GM12878 (cell line): Measurements from ENCODE around the gene ZNF808. TPM values are rescaled to one million over a fixed set of nuclear protein-coding genes. Genes with fewer than 3 reads are reported as not detected.

Experiments
- ATAC-seq: fragments of 200-7000 bp; cut with Tn5 transposase; 3 replicates; pipeline ENCODE4 v1.9.1; 2020; ENCODE audit warnings: mild to moderate bottlenecking, moderate library complexity
- BruUV-seq: library from RNA; stranded (reverse); fragments of 400-500 nt; replicated peaks from 2 replicates; lab custom pipeline; 2021; lab: Mats Ljungman, UMichigan
- CTCF ChIA-PET: fragments of 300-600 bp; sonication (Branson Sonifier 250); formaldehyde crosslinking; extraction: SDS; loops from one replicate; lab custom pipeline; 2021; ENCODE audit warnings: inconsistent platforms; lab: Yijun Ruan, JAX
- POLR2A ChIA-PET: fragments of 350-600 bp; formaldehyde crosslinking; extraction: SDS; loops from one replicate; lab custom pipeline; 2021; ENCODE audit warnings: inconsistent platforms; lab: Charles Lee
- RAD21 ChIA-PET: fragments of 300-600 bp; sonication (Branson Sonifier 250); formaldehyde crosslinking; loops from one replicate; lab custom pipeline; 2023; ENCODE audit warnings: antibody characterized with exemption; ENCODE audit not compliant: unreplicated experiment; lab: Charles Lee
- SMC1A ChIA-PET: fragments of 300-600 bp; sonication (Branson Sonifier 250); formaldehyde crosslinking; loops from one replicate; lab custom pipeline; 2023; ENCODE audit not compliant: unreplicated experiment, uncharacterized antibody; lab: Charles Lee
- DNase-seq: peaks from one replicate; pipeline ENCODE4 v3.0.0-alpha.2; 2011; ENCODE audit warnings: low read depth, low spot score
- FAIRE-seq: peaks from 3 replicates; lab custom pipeline; 2011; peaks lifted over from hg19 to GRCh38; lab: Jason Lieb, UNC
- H2AFZ ChIP-seq: 2 replicates; pipeline ENCODE4 v1.6.0; 2011; ENCODE audit warnings: low read depth, low read length, control low read depth; ENCODE audit not compliant: control insufficient read depth
- H3K27ac ChIP-seq: 2 replicates; pipeline ENCODE4 v1.5.1; 2011; ENCODE audit warnings: control low read depth; ENCODE audit not compliant: control insufficient read depth, insufficient read depth
- H3K27me3 ChIP-seq, 2 experiments: replicated peaks in 1 of 2; 2 replicates each; pipeline versions ENCODE4 v1.6.0 to v1.6.1; 2011; ENCODE audit warnings: low read length in 1 of 2; ENCODE audit not compliant: control insufficient read depth in 2 of 2, insufficient read depth in 2 of 2
- H3K36me3 ChIP-seq, 2 experiments: 2 replicates each; pipeline ENCODE4 v1.5.1; 2011; ENCODE audit warnings: low read length in 1 of 2; ENCODE audit not compliant: control insufficient read depth in 2 of 2, insufficient read depth in 2 of 2
- H3K4me1 ChIP-seq: 2 replicates; pipeline ENCODE4 v1.6.1; 2011; ENCODE audit warnings: mild to moderate bottlenecking, low read length, moderate library complexity, mixed read lengths; ENCODE audit not compliant: control insufficient read depth, insufficient read depth
- H3K4me2 ChIP-seq: 2 replicates; pipeline ENCODE4 v1.6.0; 2011; ENCODE audit warnings: control low read depth; ENCODE audit not compliant: control insufficient read depth, insufficient read depth
- H3K4me3 ChIP-seq: fragments of 200-600 bp; sonication (generic); 2 replicates; pipeline ENCODE4 v1.5.1; 2016
- H3K79me2 ChIP-seq: 2 replicates; pipeline ENCODE4 v1.6.0; 2011; ENCODE audit warnings: low read length; ENCODE audit not compliant: control insufficient read depth, insufficient read depth
- H3K9ac ChIP-seq: 2 replicates; pipeline ENCODE4 v1.8.0; 2011; ENCODE audit warnings: low read length, control low read depth, mixed read lengths; ENCODE audit not compliant: control insufficient read depth, insufficient read depth
- H3K9me3 ChIP-seq: replicated peaks from 3 replicates; pipeline ENCODE4 v1.5.1; 2011; ENCODE audit warnings: mild to moderate bottlenecking, low read length; ENCODE audit not compliant: control insufficient read depth, insufficient read depth
- H4K20me1 ChIP-seq: 2 replicates; pipeline ENCODE4 v1.6.0; 2011; ENCODE audit not compliant: control insufficient read depth, insufficient read depth
- CEBPB ChIP-seq, 2 experiments: fragments of 150-350 bp in 1 of 2; IDR thresholded peaks; 2 replicates each; pipeline ENCODE4 v1.6.1; 2012 to 2014; ENCODE audit warnings: low read depth in 2 of 2, low read length in 2 of 2, borderline replicate concordance in 1 of 2, inconsistent platforms in 1 of 2
- DPF2 ChIP-seq: fragments of 450-650 bp; IDR thresholded peaks from 2 replicates; pipeline ENCODE4 v1.6.1; 2017; ENCODE audit warnings: mild to moderate bottlenecking
- ZNF274 ChIP-seq: IDR thresholded peaks from one replicate; pipeline ENCODE4 v1.8.0; 2011; ENCODE audit not compliant: insufficient read length, insufficient read depth
- ZNF592 ChIP-seq: fragments of 450-650 bp; IDR thresholded peaks from 2 replicates; pipeline ENCODE4 v1.6.1; 2017; ENCODE audit warnings: mild to moderate bottlenecking, moderate library complexity
- WGBS: methylation state at CpG from one replicate; pipeline ENCODE4 v1.1.6; 2016; ENCODE audit warnings: low lambda C conversion rate; ENCODE audit not compliant: insufficient replicate concordance, insufficient coverage; ENCODE audit errors: missing lambda C conversion rate; 5-methylcytosine and 5-hydroxymethylcytosine counted together
- in situ Hi-C: fragments of 300-500 bp; cut with MboI; formaldehyde crosslinking; loops from 9 replicates; pipeline ENCODE4 v1.14.3; 2018; ENCODE audit warnings: mixed read lengths
- intact Hi-C: fragments of 100-400 bp; cut with micrococcal nuclease; formaldehyde crosslinking; loops from one replicate; pipeline ENCODE4 v1.14.2; 2022; ENCODE audit not compliant: unreplicated experiment
- polyA plus RNA-seq, 11 experiments: library from polyadenylated mRNA; depleted of rRNA in 4 of 11; unstranded in 6 of 11; stranded (reverse) in 5 of 11; fragments of >200 nt; fragmentation: Nextera tagmentation in 4 of 11; fragmentation: Illumina TruSeq in 1 of 11; extraction: Ambion mirVana in 4 of 11; extraction: Trizol in 1 of 11; gene quantifications; 1 replicate in 1 of 11; 2 replicates in 10 of 11; pipeline versions ENCODE4 v1.2.1 to v1.2.3, GENCODE V29; 2011 to 2016; ENCODE audit warnings: inconsistent platforms in 2 of 11, missing spikeins in 2 of 11, low read depth in 1 of 11
- total RNA-seq, 4 experiments: library from RNA; depleted of rRNA in 3 of 4; stranded (reverse); fragments of >200 nt in 3 of 4; fragmentation: Illumina TruSeq in 1 of 4; extraction: Trizol in 1 of 4; gene quantifications; 2 replicates each; pipeline versions ENCODE4 v1.2.1 to v1.2.3, GENCODE V29; 2013 to 2021

Gene ZNF808
- total and polyA plus RNA-seq, 10 of the 15 experiments (the other 5 are each of a cell fraction or from before 2014, with no cell fraction given) = 2.1 to 20.2 (median 7.2) TPM

- no peak for TF ChIP-seq CEBPB (IDR thresholded peaks at IDR 0.05; ENCODE audit: borderline replicate concordance in 1 of 2, low read depth in 2 of 2, low read length in 2 of 2)
- no peak overlapping the region for H3K4me3 ChIP-seq
- no peaks in the 10 kb centered on the region for H3K4me1 ChIP-seq
- DNase-seq (no peak), ATAC-seq (no peak), FAIRE-seq (no peak)
- ChIA-PET CTCF (interaction anchor here (1.0 to 1.5 kb wide), 2 partner anchors 8 to 11 kb away, joined by 3 read pairs; no protein-coding TSS in a partner anchor), RAD21 (no interaction called here), POLR2A (no interaction called here), SMC1A (interaction anchor here (0.6 kb wide), 1 partner anchor 54 kb away, joined by 4 read pairs; no protein-coding TSS in a partner anchor)
- no peak overlapping the region for H3K4me2 ChIP-seq
- no peak overlapping the region for H3K9ac ChIP-seq
- 62% methylated on average over 3 of the region's 3 CpGs for WGBS
- no peaks in the 10 kb centered on the region for H4K20me1 ChIP-seq
- intact Hi-C loops = no loop called here
- no peaks in the 10 kb centered on the region for H3K27me3 ChIP-seq
- H3K27ac ChIP-seq = no peak overlapping the region
- no peaks in the 10 kb centered on the region for H3K79me2 ChIP-seq
- BruUV-seq = no TSS peak
- H3K36me3 ChIP-seq = no peaks in the 10 kb centered on the region
- H2AFZ ChIP-seq = no peak overlapping the region
- in situ Hi-C loops = no loop called here
- H3K9me3 ChIP-seq = peaks cover 8% of the 10 kb centered on the region
Observed at GRCh38 chr19:52599241-52599640, 71.8 kb downstream of the ZNF808 start.

- Histone ChIP-seq H3K27ac (no peak overlapping the region), H3K9me3 (peaks cover 11% of the 10 kb centered on the region), H2AFZ (peak overlapping the region; percentile 74), H3K4me2 (peak overlapping the region; percentile 65), H3K36me3 (no peaks in the 10 kb centered on the region), H3K27me3 (no peaks in the 10 kb centered on the region), H3K79me2 (no peaks in the 10 kb centered on the region), H3K4me1 (no peaks in the 10 kb centered on the region), H3K4me3 (peak overlapping the region; percentile 64), H3K9ac (peak overlapping the region; percentile 31; the same call in 1 of the 2 replicates), H4K20me1 (no peaks in the 10 kb centered on the region)
- WGBS = 3% methylated on average over 15 of the region's 15 CpGs
- no peak for FAIRE-seq
- no peak for DNase-seq
- RAD21 ChIA-PET = interaction anchor here (1.9 kb wide), 1 partner anchor 91 kb away, joined by 10 read pairs; no protein-coding TSS in a partner anchor
- POLR2A ChIA-PET = interaction anchor here (0.7 kb wide), 1 partner anchor 326 kb away, joined by 4 read pairs; no protein-coding TSS in a partner anchor
- SMC1A ChIA-PET = no interaction called here
- in situ Hi-C loops = no loop called here
- CTCF ChIA-PET = no interaction called here
- BruUV-seq = no TSS peak
- TF ChIP-seq ZNF592 (no peak), DPF2 (0 out of 2 replicates have a peak, but pooled peaks have one; percentile 10), ZNF274 (no peak)
- intact Hi-C loops = loop anchor here (5.0 kb wide), 1 partner anchor 92 kb away; no protein-coding TSS in a partner anchor
- ATAC-seq = peak; percentile 50
Observed at GRCh38 chr19:52600639-52601024, 73.2 kb downstream of the ZNF808 start.
